Trophoblast cell (in vitro differentiated cells and primary cell): Measurements from ENCODE around the gene SELENOM.

ENCODE experiments used
- DNase-seq, 2 donors: peaks; one replicate each; pipeline ENCODE4 v3.0.0-alpha.2; 2016
- H2AFZ ChIP-seq: 2 replicates; pipeline ENCODE4 v1.6.1; 2013; ENCODE audit warnings: low read length, moderate library complexity, mild to moderate bottlenecking; ENCODE audit not compliant: insufficient read depth, poor library complexity
- H2AK5ac ChIP-seq: 2 replicates; pipeline ENCODE4 v1.6.1; 2013; ENCODE audit warnings: mild to moderate bottlenecking, low read length
- H2BK120ac ChIP-seq: 2 replicates; pipeline ENCODE4 v1.6.1; 2013; ENCODE audit warnings: low read length, mild to moderate bottlenecking, moderate library complexity; ENCODE audit not compliant: insufficient read depth, poor library complexity
- H2BK12ac ChIP-seq: 2 replicates; pipeline ENCODE4 v1.6.1; 2013; ENCODE audit warnings: mild to moderate bottlenecking, low read length, moderate library complexity
- H2BK5ac ChIP-seq: 2 replicates; pipeline ENCODE4 v1.6.1; 2013; ENCODE audit warnings: low read length, low read depth, moderate library complexity, mild to moderate bottlenecking; ENCODE audit not compliant: poor library complexity
- H3K14ac ChIP-seq: 2 replicates; pipeline ENCODE4 v1.6.1; 2013; ENCODE audit warnings: mild to moderate bottlenecking, low read length
- H3K18ac ChIP-seq: 2 replicates; pipeline ENCODE4 v1.6.1; 2013; ENCODE audit warnings: mild to moderate bottlenecking, low read length
- H3K23ac ChIP-seq: 2 replicates; pipeline ENCODE4 v1.6.1; 2013; ENCODE audit warnings: low read length
- H3K27ac ChIP-seq: 2 replicates; pipeline ENCODE4 v1.5.1; 2013; ENCODE audit warnings: low read depth, mild to moderate bottlenecking, inconsistent platforms, low read length, moderate library complexity
- H3K27me3 ChIP-seq: 2 replicates; pipeline ENCODE4 v1.6.1; 2013; ENCODE audit warnings: inconsistent platforms, mild to moderate bottlenecking, low read length, moderate library complexity; ENCODE audit not compliant: insufficient read depth
- H3K36me3 ChIP-seq, 2 experiments: 1 replicate in 1 of 2; 2 replicates in 1 of 2; pipeline ENCODE4 v1.6.1; 2013; ENCODE audit warnings: low read length in 2 of 2, mild to moderate bottlenecking in 2 of 2, moderate library complexity in 1 of 2; ENCODE audit not compliant: insufficient read depth in 2 of 2, control insufficient read depth in 1 of 2
- H3K4ac ChIP-seq: 2 replicates; pipeline ENCODE4 v1.6.1; 2013; ENCODE audit warnings: low read depth, mild to moderate bottlenecking, low read length, moderate library complexity
- H3K4me1 ChIP-seq, 2 experiments: 1 replicate in 1 of 2; 2 replicates in 1 of 2; pipeline ENCODE4 v1.6.1; 2013; ENCODE audit warnings: low read length in 2 of 2, mild to moderate bottlenecking in 2 of 2, moderate library complexity in 1 of 2; ENCODE audit not compliant: insufficient read depth in 2 of 2, control insufficient read depth in 1 of 2
- H3K4me2 ChIP-seq: 2 replicates; pipeline ENCODE4 v1.6.1; 2013; ENCODE audit warnings: inconsistent platforms, mild to moderate bottlenecking, low read length, moderate library complexity
- H3K4me3 ChIP-seq: 2 replicates; pipeline ENCODE4 v1.5.1; 2013; ENCODE audit warnings: mild to moderate bottlenecking, low read depth, low read length, inconsistent platforms
- H3K79me1 ChIP-seq: one replicate; pipeline ENCODE4 v1.6.1; 2013; ENCODE audit warnings: low read length
- H3K79me2 ChIP-seq: 2 replicates; pipeline ENCODE4 v1.6.1; 2013; ENCODE audit warnings: low read length, mild to moderate bottlenecking; ENCODE audit not compliant: control insufficient read depth, insufficient read depth, poor library complexity
- H3K9ac ChIP-seq: 2 replicates; pipeline ENCODE4 v1.6.1; 2013; ENCODE audit warnings: mild to moderate bottlenecking, low read length
- H3K9me3 ChIP-seq: 2 replicates; pipeline ENCODE4 v1.6.1; 2013; ENCODE audit warnings: low read depth, mild to moderate bottlenecking, control low read depth, inconsistent platforms, low read length; ENCODE audit not compliant: insufficient read depth
- H4K12ac ChIP-seq: 2 replicates; pipeline ENCODE4 v1.6.1; 2013; ENCODE audit warnings: low read depth, mild to moderate bottlenecking, low read length, moderate library complexity
- H4K8ac ChIP-seq: 2 replicates; pipeline ENCODE4 v1.6.1; 2013; ENCODE audit warnings: low read depth, mild to moderate bottlenecking, low read length, moderate library complexity
- H4K91ac ChIP-seq: one replicate; pipeline ENCODE4 v1.6.1; 2013; ENCODE audit warnings: low read depth, mild to moderate bottlenecking, low read length, moderate library complexity
- whole genome bisulfite sequencing: extraction: QIAGEN DNeasy Blood & Tissue Kit; methylation state at CpG from one replicate; pipeline ENCODE4 v1.1.7; 2013; ENCODE audit warnings: missing lambda C conversion rate; ENCODE audit not compliant: insufficient read length, insufficient coverage; ENCODE audit errors: extremely low coverage; 5-methylcytosine and 5-hydroxymethylcytosine counted together

The SELENOM gene

DNA sequence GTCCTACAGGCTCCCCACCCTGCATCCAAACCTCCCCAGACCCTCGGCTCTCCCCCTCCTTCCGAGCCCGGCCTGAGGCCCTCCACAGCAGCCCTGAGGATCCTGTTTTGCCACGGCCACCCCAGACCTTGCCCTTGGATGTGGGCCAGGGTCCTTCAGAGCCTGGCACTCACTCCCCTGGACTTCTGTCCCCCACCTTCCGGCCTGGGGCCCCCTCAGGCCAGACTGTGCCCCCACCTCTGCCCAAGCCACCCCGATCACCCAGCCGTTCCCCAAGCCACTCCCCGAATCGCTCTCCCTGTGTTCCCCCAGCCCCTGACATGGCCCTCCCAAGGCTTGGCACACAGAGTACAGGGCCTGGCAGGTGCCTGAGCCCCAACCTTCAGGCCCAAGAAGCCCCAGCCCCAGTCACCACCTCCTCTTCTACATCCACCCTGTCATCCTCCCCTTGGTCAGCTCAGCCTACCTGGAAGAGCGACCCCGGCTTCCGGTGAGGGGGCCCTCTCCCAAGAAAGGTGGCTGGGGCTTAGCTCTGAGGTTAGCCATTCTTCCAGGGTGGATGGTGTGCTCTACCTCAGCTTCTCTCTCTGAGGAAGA is 18.3 kb upstream of the SELENOM start:
- Histone ChIP-seq H2AFZ (no peak overlapping the region), H3K4me3 (no peak overlapping the region), H3K18ac (no peak overlapping the region), H3K23ac (no peak overlapping the region), H2BK5ac (no peak overlapping the region), H3K79me1 (peaks cover 3% of the 10 kb centered on the region), H3K14ac (no peak overlapping the region), H2AK5ac (no peak overlapping the region), H3K4ac (no peak overlapping the region), H3K27me3 (no peaks in the 10 kb centered on the region), H4K91ac (no peak overlapping the region), H3K79me2 (no peaks in the 10 kb centered on the region), H3K4me1 (peaks cover 0 to 5% of the 10 kb centered on the region in 2 experiments), H3K27ac (no peak overlapping the region), H3K36me3 (peaks cover 0 to 2% of the 10 kb centered on the region in 2 experiments), H3K4me2 (no peak overlapping the region), H4K12ac (no peak overlapping the region), H3K9me3 (no peaks in the 10 kb centered on the region), H3K9ac (no peak overlapping the region), H2BK12ac (no peak overlapping the region), H2BK120ac (no peak overlapping the region), H4K8ac (no peak overlapping the region)
- DNase-seq, result no peak
- no CpG with 5 or more reads among the region's 12 CpGs for WGBS

GRCh38 chr22:31124811-31125465 is 17.6 kb upstream of the SELENOM start:
- H3K79me2 ChIP-seq, result no peaks in the 10 kb centered on the region
- H3K4me2 ChIP-seq, result no peak overlapping the region
- H2BK12ac ChIP-seq, result no peak overlapping the region
- no peaks in the 10 kb centered on the region for H3K27me3 ChIP-seq
- H3K18ac ChIP-seq, result no peak overlapping the region
- H2AFZ ChIP-seq, result no peak overlapping the region
- no peak overlapping the region for H3K4ac ChIP-seq
- no peak overlapping the region for H4K91ac ChIP-seq
- no peak overlapping the region for H2BK5ac ChIP-seq
- no peak overlapping the region for H3K4me3 ChIP-seq
- H3K79me1 ChIP-seq, result peaks cover 3% of the 10 kb centered on the region
- H3K9me3 ChIP-seq, result no peaks in the 10 kb centered on the region
- H3K23ac ChIP-seq, result no peak overlapping the region
- no peak overlapping the region for H4K12ac ChIP-seq
- no peak overlapping the region for H4K8ac ChIP-seq
- H3K14ac ChIP-seq, result no peak overlapping the region
- H2AK5ac ChIP-seq, result no peak overlapping the region
- no peak overlapping the region for H2BK120ac ChIP-seq
- H3K4me1 ChIP-seq, result peaks cover 0 to 5% of the 10 kb centered on the region in 2 experiments
- H3K36me3 ChIP-seq, result peaks cover 0 to 2% of the 10 kb centered on the region in 2 experiments
- DNase-seq, result no peak
- WGBS, result no CpG with 5 or more reads among the region's 14 CpGs
- H3K27ac ChIP-seq, result no peak overlapping the region
- H3K9ac ChIP-seq, result no peak overlapping the region

- no peak overlapping the region for H3K4me2 ChIP-seq
- no peak overlapping the region for H4K12ac ChIP-seq
- no peak overlapping the region for H4K8ac ChIP-seq
- no peak overlapping the region for H2AFZ ChIP-seq
- no peak overlapping the region for H3K18ac ChIP-seq
- DNase-seq, result no peak
- no peak overlapping the region for H3K27ac ChIP-seq
- H3K79me2 ChIP-seq, result no peaks in the 10 kb centered on the region
- no peak overlapping the region for H3K23ac ChIP-seq
- H2BK12ac ChIP-seq, result no peak overlapping the region
- peaks cover 0 to 2% of the 10 kb centered on the region in 2 experiments for H3K36me3 ChIP-seq
- no peaks in the 10 kb centered on the region for H3K9me3 ChIP-seq
- no peak overlapping the region for H3K9ac ChIP-seq
- H3K14ac ChIP-seq, result no peak overlapping the region
- no peaks in the 10 kb centered on the region for H3K27me3 ChIP-seq
- no peak overlapping the region for H3K4ac ChIP-seq
- no CpG with 5 or more reads among the region's 3 CpGs for WGBS
- H3K4me1 ChIP-seq, result peaks cover 0 to 5% of the 10 kb centered on the region in 2 experiments
- H2BK120ac ChIP-seq, result no peak overlapping the region
- no peak overlapping the region for H3K4me3 ChIP-seq
- H2BK5ac ChIP-seq, result no peak overlapping the region
- H3K79me1 ChIP-seq, result peaks cover 3% of the 10 kb centered on the region
- H2AK5ac ChIP-seq, result no peak overlapping the region
- H4K91ac ChIP-seq, result no peak overlapping the region
These were observed 16.9 kb upstream of the SELENOM start for GRCh38 chr22:31124290-31124689.

- no peak overlapping the region for H2BK5ac ChIP-seq
- no peaks in the 10 kb centered on the region for H3K79me2 ChIP-seq
- no peak overlapping the region for H3K27ac ChIP-seq
- no peak overlapping the region for H3K18ac ChIP-seq
- peak overlapping the region; percentile 59 for H3K4me2 ChIP-seq
- H4K91ac ChIP-seq, result peak overlapping the region; percentile 36
- H3K36me3 ChIP-seq, result no peaks in the 10 kb centered on the region
- H2BK12ac ChIP-seq, result no peak overlapping the region
- peaks cover 0 to 5% of the 10 kb centered on the region in 2 experiments for H3K4me1 ChIP-seq
- H3K4ac ChIP-seq, result no peak overlapping the region
- H3K79me1 ChIP-seq, result peaks cover 3% of the 10 kb centered on the region
- no peaks in the 10 kb centered on the region for H3K9me3 ChIP-seq
- H3K27me3 ChIP-seq, result no peaks in the 10 kb centered on the region
- WGBS, result no CpG with 5 or more reads among the region's 4 CpGs
- H3K4me3 ChIP-seq, result no peak overlapping the region
- peak overlapping the region; percentile 21 for H2AFZ ChIP-seq
- no peak overlapping the region for H3K23ac ChIP-seq
- H2BK120ac ChIP-seq, result no peak overlapping the region
- DNase-seq, result no peak
- no peak overlapping the region for H3K9ac ChIP-seq
- H4K8ac ChIP-seq, result peak overlapping the region; percentile 67
- no peak overlapping the region for H4K12ac ChIP-seq
- peak overlapping the region; percentile 15 for H3K14ac ChIP-seq
- no peak overlapping the region for H2AK5ac ChIP-seq
These were observed 15.9 kb upstream of the SELENOM start for GRCh38 chr22:31123292-31123602.
